HepG2 (cell line): ENCODE results near the gene CABLES1. TPM values are rescaled to one million over a fixed set of nuclear protein-coding genes. Genes with fewer than 3 reads are reported as not detected.

ENCODE experiments used
- ARID3A ChIP-seq: IDR thresholded peaks from 2 replicates; pipeline ENCODE4 v1.6.1; 2012; ENCODE audit warnings: low read depth, low read length, improper control_type of control experiment
- CEBPB ChIP-seq: IDR thresholded peaks from 2 replicates; pipeline ENCODE4 v1.6.1; 2011; ENCODE audit warnings: low read depth, low read length, improper control_type of control experiment, borderline replicate concordance
- GFI1 ChIP-seq: sonication (generic); formaldehyde crosslinking; IDR thresholded peaks from 2 replicates; pipeline ENCODE4 v1.5.0; 2020; ENCODE audit warnings: missing genetic modification reagents, mild to moderate bottlenecking, borderline replicate concordance
- JARID2 ChIP-seq: sonication (generic); formaldehyde crosslinking; IDR thresholded peaks from 2 replicates; pipeline ENCODE4 v1.8.1; 2023; ENCODE audit warnings: missing genetic modification reagents, inconsistent platforms; ENCODE audit not compliant: insufficient replicate concordance
- NCOR1 ChIP-seq: fragments of 200-600 bp; sonication (generic); IDR thresholded peaks from 2 replicates; pipeline ENCODE4 v1.7.0; 2017; ENCODE audit warnings: antibody characterized with exemption, low read length, borderline replicate concordance
- NR0B2 ChIP-seq: sonication (generic); formaldehyde crosslinking; IDR thresholded peaks from 2 replicates; pipeline ENCODE4 v1.4.0; 2020; ENCODE audit warnings: mild to moderate bottlenecking, missing genetic modification reagents
- NR2F6 ChIP-seq, 2 experiments: IDR thresholded peaks; 2 replicates each; pipeline ENCODE4 v1.6.1; 2016; ENCODE audit warnings: antibody characterized with exemption in 1 of 2, mild to moderate bottlenecking in 1 of 2
- PATZ1 ChIP-seq: sonication (generic); formaldehyde crosslinking; IDR thresholded peaks from 2 replicates; pipeline ENCODE4 v1.4.0; 2020; ENCODE audit warnings: missing genetic modification reagents
- SAP130 ChIP-seq: IDR thresholded peaks from 2 replicates; pipeline ENCODE4 v1.6.1; 2016; ENCODE audit warnings: low read depth
- SMC3 ChIP-seq: IDR thresholded peaks from 2 replicates; pipeline ENCODE4 v1.6.1; 2011; ENCODE audit warnings: low read length, improper control_type of control experiment
- SNAPC2 ChIP-seq: sonication (generic); formaldehyde crosslinking; IDR thresholded peaks from 2 replicates; pipeline ENCODE4 v1.8.1; 2022; ENCODE audit warnings: mild to moderate bottlenecking, missing genetic modification reagents
- THAP8 ChIP-seq: sonication (generic); formaldehyde crosslinking; IDR thresholded peaks from 2 replicates; pipeline ENCODE4 v1.5.1; 2020; ENCODE audit warnings: missing genetic modification reagents, mild to moderate bottlenecking, borderline replicate concordance
- ZBTB25 ChIP-seq: IDR thresholded peaks from 2 replicates; pipeline ENCODE4 v1.6.1; 2018; ENCODE audit warnings: missing genetic modification reagents
- ZBTB39 ChIP-seq: sonication (generic); formaldehyde crosslinking; IDR thresholded peaks from 2 replicates; pipeline ENCODE4 v1.5.0; 2020; ENCODE audit warnings: missing genetic modification reagents
- ZBTB46 ChIP-seq: sonication (generic); formaldehyde crosslinking; IDR thresholded peaks from 2 replicates; pipeline ENCODE4 v1.4.0; 2020; ENCODE audit warnings: mild to moderate bottlenecking, missing genetic modification reagents, borderline replicate concordance
- ZBTB7B ChIP-seq: sonication (generic); formaldehyde crosslinking; IDR thresholded peaks from 2 replicates; pipeline ENCODE4 v1.4.0; 2020; ENCODE audit warnings: missing genetic modification reagents
- ZFP1 ChIP-seq: IDR thresholded peaks from 2 replicates; pipeline ENCODE4 v1.6.1; 2016
- ZNF205 ChIP-seq: IDR thresholded peaks from 2 replicates; pipeline ENCODE4 v1.6.1; 2018; ENCODE audit warnings: missing biosample characterization, missing genetic modification reagents
- ZNF605 ChIP-seq: sonication (generic); formaldehyde crosslinking; IDR thresholded peaks from 2 replicates; pipeline ENCODE4 v1.8.0; 2022; ENCODE audit warnings: mild to moderate bottlenecking, missing genetic modification reagents
- polyA plus RNA-seq, 8 experiments: library from polyadenylated mRNA; depleted of rRNA in 3 of 8; stranded (reverse) in 7 of 8; unstranded in 1 of 8; fragments of >200 nt; fragmentation: Illumina TruSeq in 4 of 8; extraction: Trizol in 4 of 8; gene quantifications; 2 replicates each; pipeline versions ENCODE4 v1.2.1 to v1.2.3, GENCODE V29; 2011 to 2016; ENCODE audit warnings: low read depth in 4 of 8, missing spikeins in 1 of 8, mixed read lengths in 1 of 8; ENCODE audit not compliant: insufficient read depth in 1 of 8
- total RNA-seq, 5 experiments: library from RNA; depleted of rRNA; stranded (reverse); fragments of >200 nt; fragmentation: Illumina TruSeq; extraction: Trizol; gene quantifications; 2 replicates each; pipeline ENCODE4 v1.2.3, GENCODE V29; 2016; ENCODE audit warnings: low read depth in 1 of 5

The CABLES1 gene
- total and polyA plus RNA-seq, 2 of the 13 experiments (the other 11 are each of a cell fraction or from before 2014, with no cell fraction given) = 14.7 to 25.8 TPM

- no peak for TF ChIP-seq THAP8 (CRISPR knock-in tag)
- TF ChIP-seq ZBTB46 = no peak
- TF ChIP-seq ZFP1 (CRISPR knock-in tag) = no peak
- peak; percentile 86 for TF ChIP-seq SMC3
- no peak for TF ChIP-seq JARID2 (CRISPR knock-in tag)
- TF ChIP-seq NCOR1 = no peak
- 0 out of 2 replicates have a peak, but pooled peaks have one; percentile 29 for TF ChIP-seq PATZ1 (CRISPR knock-in tag)
- TF ChIP-seq SNAPC2 (CRISPR knock-in tag) = no peak
- no peak for TF ChIP-seq ZBTB25 (CRISPR knock-in tag)
- peak; percentile 52; the same call in 1 of the 2 replicates for TF ChIP-seq GFI1 (CRISPR knock-in tag)
- peak; percentile 22; the same call in 1 of the 2 replicates for TF ChIP-seq SAP130 (CRISPR knock-in tag)
- 0 out of 2 replicates have a peak, but pooled peaks have one; percentile 25 for TF ChIP-seq ARID3A
- TF ChIP-seq ZBTB7B (CRISPR knock-in tag) = 0 out of 2 replicates have a peak, but pooled peaks have one; percentile 32
- no peak for TF ChIP-seq NR0B2 (CRISPR knock-in tag)
- TF ChIP-seq NR2F6 (IDR thresholded peaks at IDR 0.05) = no peak
- TF ChIP-seq NR2F6 (CRISPR knock-in tag; IDR thresholded peaks at IDR 0.05) = 0 out of 2 replicates have a peak, but pooled peaks have one; percentile 50
- TF ChIP-seq ZBTB39 = no peak
- no peak for TF ChIP-seq CEBPB
- no peak for TF ChIP-seq ZNF605 (CRISPR knock-in tag)
- TF ChIP-seq ZNF205 (CRISPR knock-in tag) = no peak
Measured at GRCh38 chr18:23131693-23132319, 3.5 kb upstream of the CABLES1 start (continued).
